Fibroblast of peridontal ligament (primary cell): ENCODE measurements around the gene MUCL1.
"Not testable (repeated sequence)": the region's sequence is repeated elsewhere in the genome, so short reads cannot be mapped to it uniquely, and the experiment has no call there.

Source experiments
- DNase-seq: peaks from one replicate; pipeline ENCODE4 v3.0.0-alpha.2; 2010; ENCODE audit errors: extremely low read depth

Gene MUCL1

GRCh38 chr12:54853933-54854538, at the start of gene MUCL1:
Gene MUCL1, plus strand, starts transcription at chr12:54854516. Its CDS starts 67 bp downstream, at chr12:54854583.
- DNase-seq, result peak; percentile 28

- DNase-seq, result no peak
These were observed 32.6 kb upstream of the MUCL1 start for GRCh38 chr12:54821676-54822075.

- DNase-seq, result no peak
These were observed 29.9 kb upstream of the MUCL1 start for GRCh38 chr12:54824402-54824801.

GRCh38 chr12:54829511-54829910, 24.8 kb upstream of the MUCL1 start:
- no peak for DNase-seq

DNA sequence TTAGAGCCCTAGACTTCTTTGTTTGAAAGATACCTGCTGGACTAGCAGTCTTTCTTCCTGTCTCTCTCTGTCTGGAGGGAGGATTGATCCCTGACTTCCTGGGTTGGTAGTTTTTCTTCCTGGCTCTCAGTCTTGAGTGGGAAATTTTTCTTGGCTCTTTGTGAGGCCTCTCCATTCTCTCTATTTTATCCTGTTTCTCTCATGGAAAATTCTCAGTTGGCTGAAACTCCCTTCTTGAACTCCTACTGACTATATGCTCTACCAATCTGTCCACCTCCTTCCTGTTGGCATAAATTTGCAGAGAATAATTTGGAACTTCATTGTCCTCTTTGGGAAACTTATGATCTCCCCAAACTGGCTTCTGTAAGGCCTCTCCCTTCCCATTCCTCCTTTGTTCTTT, 24.1 kb upstream of the MUCL1 start:
- DNase-seq, result no peak

DNA sequence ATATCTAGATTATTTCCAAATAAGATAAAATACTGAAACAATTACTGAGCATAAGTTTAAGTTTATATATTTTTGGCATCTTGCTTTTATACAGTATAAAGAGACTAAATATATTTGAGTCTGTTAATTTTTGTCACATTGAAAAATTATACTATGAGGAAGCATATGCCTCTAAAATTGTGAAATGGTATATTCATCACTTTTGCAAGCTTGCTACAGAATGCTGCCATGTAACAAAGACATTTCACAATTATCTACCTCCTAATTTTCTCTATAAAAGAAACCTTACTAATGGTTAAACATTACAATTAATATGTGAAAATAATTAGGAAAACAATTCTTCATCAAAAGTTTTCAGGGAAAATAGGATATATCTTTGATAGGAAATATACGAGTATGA, 22.7 kb upstream of the MUCL1 start:
- no peak for DNase-seq

DNA sequence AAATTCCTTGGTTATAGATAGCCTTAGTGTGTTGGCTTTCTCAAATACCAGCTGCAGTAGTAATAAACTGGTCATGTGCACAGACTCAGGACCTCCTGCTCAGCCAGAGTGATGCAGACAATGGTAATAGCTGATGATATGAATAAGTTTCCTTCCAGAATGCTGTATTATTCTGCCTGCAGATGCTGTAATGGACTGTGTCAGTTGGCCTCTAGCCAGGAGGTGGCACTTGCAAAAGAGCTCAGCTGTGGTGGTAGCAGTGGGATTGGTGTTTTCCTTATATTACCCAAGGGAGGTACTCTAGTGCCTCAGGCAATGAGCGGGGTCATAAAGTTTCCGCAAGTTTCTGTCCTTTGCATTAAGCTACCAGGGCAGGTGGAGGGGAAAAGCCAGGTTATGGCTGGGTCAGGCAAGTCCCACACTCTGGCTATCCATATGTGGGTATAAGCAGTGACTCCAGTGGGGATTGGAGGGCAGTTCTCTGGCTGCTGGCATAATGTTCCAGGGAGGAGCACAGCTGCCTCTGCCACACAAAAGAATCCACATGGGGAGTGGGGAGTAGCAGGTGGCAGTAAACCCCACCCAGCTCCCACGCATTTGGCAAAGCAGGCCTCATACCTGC, 14.0 kb upstream of the MUCL1 start:
- DNase-seq, result no peak

DNA sequence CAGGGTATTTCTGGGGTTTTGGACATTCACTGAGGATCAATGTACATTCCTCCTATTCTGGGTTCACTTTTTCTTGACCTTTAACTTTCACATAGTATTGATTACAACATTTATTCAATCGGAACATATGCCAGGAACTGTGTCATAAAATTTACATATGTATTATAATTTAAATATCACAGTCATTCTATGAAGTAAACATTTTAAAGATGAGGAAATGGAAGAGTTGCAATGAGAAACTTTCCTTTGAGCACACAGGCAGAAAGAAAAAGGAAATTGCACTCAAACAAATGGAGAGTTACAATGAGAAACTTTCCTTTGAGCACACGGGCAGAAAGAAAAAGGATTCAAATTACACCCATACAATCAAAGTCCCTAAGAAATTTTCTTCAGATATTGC, 3.1 kb downstream of the MUCL1 start:
- no peak for DNase-seq

- DNase-seq, result no peak
These were observed 4.2 kb downstream of the MUCL1 start for GRCh38 chr12:54858562-54858961.

DNA sequence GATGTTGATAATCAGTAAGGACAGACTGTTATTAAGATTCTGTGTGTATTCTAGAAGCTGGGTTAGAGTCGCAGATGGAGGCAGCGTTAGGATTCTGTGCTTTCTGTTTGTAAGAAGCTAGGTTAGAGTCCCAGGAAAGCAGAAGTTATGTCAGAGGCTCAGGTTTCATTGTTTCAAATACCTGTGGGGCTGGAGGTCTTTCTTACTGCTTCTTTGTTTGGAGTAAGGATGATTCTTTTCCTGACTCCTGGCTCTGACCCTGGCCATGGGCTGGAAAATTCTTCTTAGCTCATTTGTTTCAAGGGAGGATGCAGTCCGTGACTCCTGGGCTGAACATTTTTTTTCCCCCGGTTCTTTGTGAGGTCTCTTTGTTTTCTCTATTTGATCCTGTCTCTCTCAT, 5.2 kb downstream of the MUCL1 start:
- DNase-seq, result no peak

DNA sequence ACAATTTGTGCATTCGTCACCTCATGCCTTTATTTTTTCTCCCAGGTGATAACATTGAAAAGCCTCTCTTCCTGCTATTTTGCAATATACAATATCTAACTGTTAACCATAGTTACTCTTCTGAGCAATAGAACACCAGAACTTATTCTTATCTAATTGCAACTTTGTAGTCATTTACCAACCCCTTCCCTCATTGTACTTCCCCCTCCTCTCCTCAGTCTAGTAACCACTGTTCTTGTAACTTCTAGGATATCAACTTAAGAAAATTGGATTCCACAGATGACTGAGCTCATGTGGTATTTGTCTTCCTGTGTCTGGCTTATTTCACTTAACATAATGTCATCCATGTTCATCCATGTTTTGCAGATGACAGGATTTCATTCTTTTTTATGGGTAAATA, 7.6 kb downstream of the MUCL1 start:
- no peak for DNase-seq

- no peak for DNase-seq
These were observed 9.8 kb downstream of the MUCL1 start for GRCh38 chr12:54863948-54864618.

GRCh38 chr12:54865683-54866324, 11.5 kb downstream of the MUCL1 start:
- DNase-seq, result no peak

DNA sequence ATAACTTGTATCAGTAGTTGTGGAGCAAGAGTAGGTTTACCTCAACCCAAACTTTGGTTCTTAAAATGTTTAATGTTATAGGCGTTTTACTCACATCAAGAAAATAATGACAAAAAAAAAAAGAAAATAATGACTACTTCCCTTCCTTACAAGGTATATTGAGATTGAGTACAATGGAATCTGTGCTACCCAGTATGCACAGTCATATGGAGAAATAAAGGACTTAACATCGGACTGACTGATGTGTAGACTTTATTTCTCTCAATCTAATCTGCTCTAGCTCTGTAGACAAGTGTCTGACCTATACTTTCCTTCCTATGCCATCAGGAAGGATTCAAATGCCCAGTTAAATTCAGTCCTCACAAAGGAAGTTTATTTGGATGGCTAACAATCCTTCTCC, 14.4 kb downstream of the MUCL1 start:
- DNase-seq, result no peak

DNA sequence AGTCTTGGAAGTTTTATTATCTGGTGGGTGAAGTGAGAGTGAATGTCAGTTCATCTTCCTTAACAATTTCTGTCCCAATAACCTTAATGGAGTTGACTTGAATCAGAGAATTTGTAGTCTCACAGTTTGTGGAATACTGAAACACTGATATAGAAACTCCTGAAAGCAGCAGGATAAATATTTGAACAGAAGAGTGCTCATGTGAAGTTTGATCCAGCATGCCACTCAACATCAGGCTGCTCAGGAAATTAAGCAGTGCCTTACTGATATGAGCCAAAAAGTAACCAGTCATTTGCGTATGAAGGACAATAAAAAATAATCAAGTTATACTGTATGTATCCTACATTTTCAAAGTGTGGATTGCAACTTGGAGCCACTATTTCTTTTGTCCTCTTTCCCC, 15.7 kb downstream of the MUCL1 start:
- DNase-seq, result no peak

DNA sequence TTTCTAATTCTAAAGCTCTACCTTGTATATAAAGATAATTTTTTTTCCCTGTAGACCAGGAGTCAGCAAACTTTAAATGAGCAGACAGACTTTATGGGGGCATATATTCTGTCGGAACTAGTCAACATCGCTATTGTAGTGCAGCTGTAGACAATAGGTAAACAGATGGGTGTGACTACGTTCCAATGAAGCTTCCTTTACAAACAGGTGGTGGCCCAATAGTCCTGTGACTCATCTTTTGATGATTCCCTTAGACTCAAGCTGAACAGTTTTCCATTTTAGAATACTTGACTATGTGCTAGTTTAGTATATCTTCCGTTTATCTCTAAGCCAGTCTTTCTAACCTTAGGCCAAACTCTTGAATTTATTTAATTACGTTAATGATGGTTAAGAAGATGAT, 16.3 kb downstream of the MUCL1 start:
- no peak for DNase-seq

- DNase-seq, result no peak
These were observed 24.8 kb downstream of the MUCL1 start for GRCh38 chr12:54879150-54879549.

- no peak for DNase-seq
These were observed 25.3 kb downstream of the MUCL1 start for GRCh38 chr12:54879579-54879978.

DNA sequence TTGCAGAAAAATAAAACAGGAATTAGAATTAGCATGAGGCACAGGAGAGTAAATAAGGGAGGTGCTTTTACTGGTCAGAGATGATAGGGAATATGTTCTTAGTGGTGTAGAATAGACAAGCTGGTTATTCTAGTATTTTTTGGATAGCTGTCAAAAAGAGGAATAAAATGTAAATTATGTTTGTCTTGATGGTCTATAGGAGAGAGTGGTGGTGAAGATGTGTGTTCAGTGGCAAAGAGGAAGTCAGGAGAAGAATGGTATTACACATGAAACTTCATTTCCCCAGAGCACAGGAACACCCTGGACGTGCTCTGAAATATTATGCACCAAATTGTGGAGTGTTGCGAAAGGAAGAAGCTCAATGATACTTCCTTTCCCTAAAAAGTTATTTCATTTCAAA, 27.8 kb downstream of the MUCL1 start:
- no peak for DNase-seq

DNA sequence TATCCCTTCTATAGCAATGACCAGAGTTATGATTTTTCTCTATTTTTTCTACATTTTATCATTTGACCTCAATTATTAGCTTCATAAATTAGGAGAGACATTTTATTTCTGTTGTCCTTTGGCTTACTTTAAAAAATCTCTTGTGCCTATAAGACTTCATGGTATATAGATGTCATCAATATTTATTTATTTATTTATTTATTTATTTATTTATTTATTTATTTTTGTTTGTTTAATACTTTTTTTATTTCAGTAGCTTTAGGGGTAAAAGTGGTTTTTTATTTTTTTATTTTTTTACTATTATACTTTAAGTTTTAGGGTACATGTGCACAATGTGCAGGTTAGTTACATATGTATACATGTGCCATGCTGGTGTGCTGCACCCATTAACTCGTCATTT, 28.3 kb downstream of the MUCL1 start:
- not testable (repeated sequence) for DNase-seq

DNA sequence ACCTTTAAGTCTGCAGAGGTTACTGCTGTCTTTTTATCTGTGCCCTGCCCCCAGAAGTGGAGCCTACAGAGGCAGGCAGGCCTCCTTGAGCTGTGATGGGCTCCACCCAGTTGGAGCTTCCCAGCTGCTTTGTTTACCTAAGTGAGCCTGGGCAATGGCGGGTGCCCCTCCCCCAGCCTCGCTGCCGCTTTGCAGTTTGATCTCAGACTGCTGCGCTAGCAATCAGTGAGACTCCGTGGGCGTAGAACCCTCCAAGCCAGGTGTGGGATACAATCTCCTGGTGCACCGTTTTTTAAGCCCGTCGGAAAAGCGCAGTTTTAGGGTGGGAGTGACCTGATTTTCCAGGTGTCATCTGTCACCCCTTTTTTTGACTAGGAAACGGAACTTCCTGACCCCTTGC, 34.1 kb downstream of the MUCL1 start:
- DNase-seq, result not testable (repeated sequence)

GRCh38 chr12:54890339-54890738, 36.0 kb downstream of the MUCL1 start:
- no peak for DNase-seq
